Right kidney (tissue), 1 donor: ENCODE results near the gene CCR5.

Experiments
- DNase-seq: peaks from one replicate; pipeline ENCODE4 v3.0.0-alpha.2; 2016

CCR5 gene

GRCh38 chr3:46359733-46360493 is 10.8 kb upstream of the CCR5 start:
- no peak for DNase-seq

GRCh38 chr3:46360907-46361306 is 9.8 kb upstream of the CCR5 start:
- no peak for DNase-seq

GRCh38 chr3:46361408-46362283 is 9.1 kb upstream of the CCR5 start:
- no peak for DNase-seq

- DNase-seq: no peak
Measured at GRCh38 chr3:46365041-46365440, 5.7 kb upstream of the CCR5 start.

- DNase-seq: no peak
Measured at GRCh38 chr3:46365737-46366524, 4.8 kb upstream of the CCR5 start.

GRCh38 chr3:46367811-46368210 is 2.9 kb upstream of the CCR5 start:
- DNase-seq: no peak

- DNase-seq: no peak
Measured at GRCh38 chr3:46368569-46368968, 2.2 kb upstream of the CCR5 start.

- DNase-seq: no peak
Measured at GRCh38 chr3:46369151-46369550, 1.6 kb upstream of the CCR5 start.

- no peak for DNase-seq
Measured at GRCh38 chr3:46369675-46370132, 1.0 kb upstream of the CCR5 start.

- no peak for DNase-seq
Measured at GRCh38 chr3:46371519-46372340, 984 bp downstream of the CCR5 start.

- DNase-seq: no peak
Measured at GRCh38 chr3:46372492-46373359, 2.0 kb downstream of the CCR5 start.

GRCh38 chr3:46374755-46375154 is 4.0 kb downstream of the CCR5 start:
- DNase-seq: no peak

GRCh38 chr3:46375218-46375617 is 4.5 kb downstream of the CCR5 start:
- no peak for DNase-seq

- DNase-seq: no peak
Measured at GRCh38 chr3:46375814-46376213, 5.1 kb downstream of the CCR5 start.

GRCh38 chr3:46378426-46378942 is 7.7 kb downstream of the CCR5 start:
- DNase-seq: no peak

- DNase-seq: no peak
Measured at GRCh38 chr3:46380471-46381221, 9.9 kb downstream of the CCR5 start.

- no peak for DNase-seq
Measured at GRCh38 chr3:46381625-46382024, 10.9 kb downstream of the CCR5 start.

GRCh38 chr3:46383211-46383950 is 12.6 kb downstream of the CCR5 start:
- DNase-seq: no peak

GRCh38 chr3:46383951-46384330 is 13.2 kb downstream of the CCR5 start:
- DNase-seq: no peak
